CD4-positive, alpha-beta T cell treated with Interleukin-6 at 100 ng/mL for 8 hours (primary cell): ENCODE data around the gene KL.

Experiments used
- DNase-seq: peaks from one replicate; pipeline ENCODE4 v3.0.0-alpha.2; 2020; ENCODE audit warnings: mixed read lengths, low spot score

KL gene

GRCh38 chr13:33016414-33017322, at the start of gene KL:
TSS of gene KL (plus strand) at chr13:33016423. CDS start at chr13:33016441, 18 bp downstream.
- DNase-seq, result no peak

- DNase-seq, result no peak
Measured at GRCh38 chr13:32967584-32968182, 48.5 kb upstream of the KL start.

- DNase-seq, result no peak
Measured at GRCh38 chr13:32968316-32968715, 47.9 kb upstream of the KL start.

GRCh38 chr13:32968793-32969192, 47.4 kb upstream of the KL start:
- DNase-seq, result no peak

GRCh38 chr13:32969516-32969941, 46.7 kb upstream of the KL start:
- no peak for DNase-seq

GRCh38 chr13:32976056-32976805, 40.0 kb upstream of the KL start:
- no peak for DNase-seq

- no peak for DNase-seq
Measured at GRCh38 chr13:32976912-32977311, 39.3 kb upstream of the KL start.

- DNase-seq, result no peak
Measured at GRCh38 chr13:32977321-32977720, 38.9 kb upstream of the KL start.

GRCh38 chr13:32978278-32978677, 37.9 kb upstream of the KL start:
- no peak for DNase-seq

GRCh38 chr13:32983058-32983457, 33.2 kb upstream of the KL start:
- DNase-seq, result no peak

GRCh38 chr13:32984857-32985626, 31.2 kb upstream of the KL start:
- no peak for DNase-seq

- DNase-seq, result no peak
Measured at GRCh38 chr13:32986552-32986951, 29.7 kb upstream of the KL start.

GRCh38 chr13:32987462-32987861, 28.8 kb upstream of the KL start:
- DNase-seq, result no peak

- DNase-seq, result no peak
Measured at GRCh38 chr13:32988608-32989289, 27.5 kb upstream of the KL start.

- no peak for DNase-seq
Measured at GRCh38 chr13:32989290-32989667, 26.9 kb upstream of the KL start.

- no peak for DNase-seq
Measured at GRCh38 chr13:32989942-32990341, 26.3 kb upstream of the KL start.

- DNase-seq, result no peak
Measured at GRCh38 chr13:32993145-32993544, 23.1 kb upstream of the KL start.

- DNase-seq, result no peak
Measured at GRCh38 chr13:32997399-32997798, 18.8 kb upstream of the KL start.

- no peak for DNase-seq
Measured at GRCh38 chr13:32998966-32999365, 17.3 kb upstream of the KL start.

- DNase-seq, result no peak
Measured at GRCh38 chr13:33000365-33000764, 15.9 kb upstream of the KL start.

GRCh38 chr13:33003458-33004019, 12.7 kb upstream of the KL start:
- no peak for DNase-seq
